Measurements from ENCODE around the gene ST6GALNAC4. TPM values are rescaled to one million over a fixed set of nuclear protein-coding genes. Genes with fewer than 3 reads are reported as not detected.

Gene ST6GALNAC4
- total and polyA plus RNA-seq, 9 of the 15 experiments (the other 6 are each of a cell fraction or from before 2014, with no cell fraction given) = 2.6 to 43.1 (median 15.4) TPM

DNA sequence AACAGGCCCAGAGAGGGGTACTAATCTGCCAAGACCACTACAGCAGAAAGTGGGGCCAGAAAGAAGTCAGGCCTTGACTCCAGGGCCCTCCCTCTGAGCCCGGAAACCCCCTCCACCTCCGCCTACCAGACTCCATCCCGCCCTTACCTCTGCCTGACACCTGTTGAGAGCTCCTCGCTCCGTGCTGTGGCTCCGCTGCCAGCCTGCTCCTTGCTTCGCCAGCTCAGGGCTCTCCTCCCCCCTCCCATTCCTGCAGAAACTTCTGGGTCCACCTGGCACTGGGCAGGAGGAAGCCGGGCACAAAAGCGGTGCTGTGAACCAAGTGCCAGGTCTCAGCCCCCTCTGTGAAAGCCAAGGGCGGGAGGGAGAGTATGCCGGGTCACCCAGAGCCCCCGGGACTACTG, 11.1 kb downstream of the ST6GALNAC4 start:
- intact Hi-C loops (cut with micrococcal nuclease) = no loop called here
- no peak overlapping the region for H3K4me3 ChIP-seq
- POLR2A ChIA-PET = interaction anchor here (0.5 to 0.9 kb wide), 4 partner anchors 9 to 211 kb away, joined by 3 read pairs; no protein-coding TSS in a partner anchor

More for the DNA sequence above, 11.1 kb downstream of the ST6GALNAC4 start:
- Histone ChIP-seq H3K4me2 (ENCODE audit: insufficient read depth, low read length) (no peak overlapping the region), H3K4me1 (replicated peaks in 1 of 2; ENCODE audit: control insufficient read depth in 2 of 2, insufficient read depth in 2 of 2, low read length in 2 of 2) (peaks cover 29 to 55% of the 10 kb centered on the region in 2 experiments), H3K27ac (ENCODE audit: extremely low read depth, low read depth, low read length) (peak overlapping the region; percentile 77; the same call in 1 of the 3 replicates), H3K27me3 (ENCODE audit: control insufficient read depth in 2 of 2, insufficient read depth in 2 of 2, low read length in 2 of 2) (no peaks in the 10 kb centered on the region), H2AFZ (ENCODE audit: low read depth, low read length) (no peak overlapping the region), H3K9me3 (replicated peaks; ENCODE audit: control insufficient read depth, insufficient read depth, low read depth, low read length) (no peaks in the 10 kb centered on the region), H4K20me1 (replicated peaks; ENCODE audit: control insufficient read depth, insufficient read depth, low read length) (no peaks in the 10 kb centered on the region), H3K9me1 (ENCODE audit: control insufficient read depth, insufficient read depth, low read length) (no peaks in the 10 kb centered on the region), H3K79me2 (ENCODE audit: control insufficient read depth, insufficient read depth, low read length) (no peaks in the 10 kb centered on the region), H3K36me3 (ENCODE audit: control insufficient read depth, insufficient read depth, low read length) (peaks cover 28% of the 10 kb centered on the region; the same call in 2 of the 3 replicates), H3K9ac (ENCODE audit: insufficient read depth in 1 of 2, low read depth in 2 of 2, low read length in 2 of 2) (0 out of 4 replicates have a peak overlapping the region, but pooled peaks of 1 of the 2 experiments have one; percentile 4)
- 91% methylated on average over 11 of the region's 12 CpGs for WGBS (ENCODE audit: insufficient coverage, low coverage, missing lambda C conversion rate)
- CTCF ChIA-PET (ENCODE audit: low intra/inter-chr PET ratio) = no interaction called here
- no peak for FAIRE-seq
- in situ Hi-C loops (cut with MboI) = loop anchor here (25.0 kb wide), 1 partner anchor 968 kb away; no protein-coding TSS in a partner anchor
- no peak for ATAC-seq
- no peak for TF ChIP-seq XRCC5 (IDR thresholded peaks at IDR 0.05; ENCODE audit: low read depth, low read length)
- TF ChIP-seq, protein P1, sequence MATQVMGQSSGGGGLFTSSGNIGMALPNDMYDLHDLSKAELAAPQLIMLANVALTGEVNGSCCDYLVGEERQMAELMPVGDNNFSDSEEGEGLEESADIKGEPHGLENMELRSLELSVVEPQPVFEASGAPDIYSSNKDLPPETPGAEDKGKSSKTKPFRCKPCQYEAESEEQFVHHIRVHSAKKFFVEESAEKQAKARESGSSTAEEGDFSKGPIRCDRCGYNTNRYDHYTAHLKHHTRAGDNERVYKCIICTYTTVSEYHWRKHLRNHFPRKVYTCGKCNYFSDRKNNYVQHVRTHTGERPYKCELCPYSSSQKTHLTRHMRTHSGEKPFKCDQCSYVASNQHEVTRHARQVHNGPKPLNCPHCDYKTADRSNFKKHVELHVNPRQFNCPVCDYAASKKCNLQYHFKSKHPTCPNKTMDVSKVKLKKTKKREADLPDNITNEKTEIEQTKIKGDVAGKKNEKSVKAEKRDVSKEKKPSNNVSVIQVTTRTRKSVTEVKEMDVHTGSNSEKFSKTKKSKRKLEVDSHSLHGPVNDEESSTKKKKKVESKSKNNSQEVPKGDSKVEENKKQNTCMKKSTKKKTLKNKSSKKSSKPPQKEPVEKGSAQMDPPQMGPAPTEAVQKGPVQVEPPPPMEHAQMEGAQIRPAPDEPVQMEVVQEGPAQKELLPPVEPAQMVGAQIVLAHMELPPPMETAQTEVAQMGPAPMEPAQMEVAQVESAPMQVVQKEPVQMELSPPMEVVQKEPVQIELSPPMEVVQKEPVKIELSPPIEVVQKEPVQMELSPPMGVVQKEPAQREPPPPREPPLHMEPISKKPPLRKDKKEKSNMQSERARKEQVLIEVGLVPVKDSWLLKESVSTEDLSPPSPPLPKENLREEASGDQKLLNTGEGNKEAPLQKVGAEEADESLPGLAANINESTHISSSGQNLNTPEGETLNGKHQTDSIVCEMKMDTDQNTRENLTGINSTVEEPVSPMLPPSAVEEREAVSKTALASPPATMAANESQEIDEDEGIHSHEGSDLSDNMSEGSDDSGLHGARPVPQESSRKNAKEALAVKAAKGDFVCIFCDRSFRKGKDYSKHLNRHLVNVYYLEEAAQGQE (IDR thresholded peaks at IDR 0.05; ENCODE audit: borderline replicate concordance) = no peak
- TF ChIP-seq, protein P1 (CRISPR knock-in tag; IDR thresholded peaks at IDR 0.05; ENCODE audit: low read depth) = no peak
- no peak for TF ChIP-seq CBX8 (IDR thresholded peaks at IDR 0.05; ENCODE audit: borderline replicate concordance, extremely low read depth, low read depth, low read length, poor library complexity, severe bottlenecking)
- TF ChIP-seq, protein P2, sequence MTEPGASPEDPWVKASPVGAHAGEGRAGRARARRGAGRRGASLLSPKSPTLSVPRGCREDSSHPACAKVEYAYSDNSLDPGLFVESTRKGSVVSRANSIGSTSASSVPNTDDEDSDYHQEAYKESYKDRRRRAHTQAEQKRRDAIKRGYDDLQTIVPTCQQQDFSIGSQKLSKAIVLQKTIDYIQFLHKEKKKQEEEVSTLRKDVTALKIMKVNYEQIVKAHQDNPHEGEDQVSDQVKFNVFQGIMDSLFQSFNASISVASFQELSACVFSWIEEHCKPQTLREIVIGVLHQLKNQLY (CRISPR knock-in tag; conservative IDR thresholded peaks at IDR 0.05) = no peak
- TF ChIP-seq, protein P3, sequence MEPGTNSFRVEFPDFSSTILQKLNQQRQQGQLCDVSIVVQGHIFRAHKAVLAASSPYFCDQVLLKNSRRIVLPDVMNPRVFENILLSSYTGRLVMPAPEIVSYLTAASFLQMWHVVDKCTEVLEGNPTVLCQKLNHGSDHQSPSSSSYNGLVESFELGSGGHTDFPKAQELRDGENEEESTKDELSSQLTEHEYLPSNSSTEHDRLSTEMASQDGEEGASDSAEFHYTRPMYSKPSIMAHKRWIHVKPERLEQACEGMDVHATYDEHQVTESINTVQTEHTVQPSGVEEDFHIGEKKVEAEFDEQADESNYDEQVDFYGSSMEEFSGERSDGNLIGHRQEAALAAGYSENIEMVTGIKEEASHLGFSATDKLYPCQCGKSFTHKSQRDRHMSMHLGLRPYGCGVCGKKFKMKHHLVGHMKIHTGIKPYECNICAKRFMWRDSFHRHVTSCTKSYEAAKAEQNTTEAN (CRISPR knock-in tag; IDR thresholded peaks at IDR 0.05) = no peak
- TF ChIP-seq POLR2G (IDR thresholded peaks at IDR 0.05; ENCODE audit: low read depth, low read length) = peak; percentile 38; the same call in 1 of the 2 replicates
- TF ChIP-seq BCL6 (CRISPR knock-in tag; IDR thresholded peaks at IDR 0.05) = no peak
- no TSS peak for BruUV-seq (replicated peaks)
- no peak for DNase-seq (ENCODE audit: extremely low read depth in 1 of 4, low spot score in 3 of 4)
